ENCODE measurements around the gene BBS10.
A peak's percentile ranks its signal among the peaks of the same experiment; 100 is the strongest.
"Not testable (repeated sequence)": the region's sequence is repeated elsewhere in the genome, so short reads cannot be mapped to it uniquely, and the experiment has no call there.

Gene BBS10

DNA sequence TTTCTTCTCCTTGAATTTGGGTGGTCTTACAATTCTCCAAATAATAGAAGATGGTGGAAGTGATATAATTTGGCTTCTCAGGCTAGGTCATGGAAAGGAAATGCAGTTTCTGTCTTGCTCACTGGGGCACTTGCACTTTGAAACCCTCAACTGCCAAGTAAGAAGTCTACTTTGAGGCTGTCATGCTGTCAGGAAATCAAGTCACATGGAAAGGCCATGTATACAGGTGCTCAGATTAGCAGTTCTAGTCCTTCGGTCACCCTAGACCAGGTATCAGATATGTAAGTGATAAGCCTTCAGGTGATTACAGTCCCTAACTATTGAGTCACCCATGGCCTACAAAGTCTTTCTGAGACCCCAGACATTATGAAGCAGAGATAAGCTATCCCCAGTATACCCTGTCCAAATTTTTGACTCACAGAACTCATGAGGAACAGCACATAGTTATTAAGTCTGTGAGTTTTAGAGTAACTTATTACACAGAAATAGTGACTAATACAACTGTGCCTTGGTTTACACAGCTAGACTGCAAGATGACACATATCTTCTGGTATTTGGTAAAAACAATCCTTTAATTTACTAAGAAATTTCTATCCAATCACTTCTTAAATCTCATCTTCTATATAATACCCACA lies 26.3 kb upstream of the BBS10 start:
- Histone ChIP-seq H3K4me3 (no peak overlapping the region), H3K27ac (no peak overlapping the region), H3K9ac (ENCODE audit: insufficient read length) (no peak overlapping the region), H3K9me3 (ENCODE audit: low read depth, low read length) (no peaks in the 10 kb centered on the region), H3K36me3 (ENCODE audit: insufficient read depth, low read length) (peaks cover 55% of the 10 kb centered on the region)
- no peak for TF ChIP-seq POLR2AphosphoS5 (IDR thresholded peaks at IDR 0.05; ENCODE audit: borderline replicate concordance, low read depth, low read length)
- no peak for TF ChIP-seq FOXP2 (optimal IDR thresholded peaks at IDR 0.05; ENCODE audit: control extremely low read depth, extremely low read length, insufficient read depth)
- no peak for TF ChIP-seq EZH2 (IDR thresholded peaks at IDR 0.05)
- DNase-seq (ENCODE audit: low read depth, low spot score) = no peak

DNA sequence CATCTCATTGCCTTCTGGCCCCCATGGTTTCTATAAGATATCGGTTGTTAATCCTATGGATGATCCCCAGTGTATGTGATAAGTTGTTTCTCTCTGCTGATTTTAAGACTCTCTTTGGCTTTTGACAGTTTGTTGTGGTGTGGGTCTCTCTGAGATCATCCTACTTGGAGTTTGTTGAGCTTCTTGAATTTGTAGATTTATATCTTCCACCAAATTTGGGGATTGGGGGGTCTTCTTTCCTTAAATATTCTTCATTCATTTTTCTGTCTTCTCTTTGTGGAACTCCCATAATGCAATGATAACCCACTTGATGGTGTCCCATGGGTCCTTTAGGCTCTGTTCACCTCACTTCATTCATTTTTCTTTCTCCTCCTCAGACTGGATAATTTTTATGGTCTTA lies 20.0 kb upstream of the BBS10 start:
- Histone ChIP-seq H3K4me3 (no peak overlapping the region), H3K9me3 (ENCODE audit: low read depth, low read length) (peaks cover 10% of the 10 kb centered on the region; the same call in 1 of the 2 replicates), H3K9ac (ENCODE audit: insufficient read length) (no peak overlapping the region), H3K36me3 (ENCODE audit: insufficient read depth, low read length) (peaks cover 72% of the 10 kb centered on the region), H3K27ac (no peak overlapping the region)
- no peak for DNase-seq (ENCODE audit: low read depth, low spot score)
- TF ChIP-seq FOXP2 (optimal IDR thresholded peaks at IDR 0.05; ENCODE audit: control extremely low read depth, extremely low read length, insufficient read depth) (no peak), EZH2 (IDR thresholded peaks at IDR 0.05) (no peak), POLR2AphosphoS5 (IDR thresholded peaks at IDR 0.05; ENCODE audit: borderline replicate concordance, low read depth, low read length) (no peak)

- no peak overlapping the region for H3K27ac ChIP-seq
- no peak overlapping the region for H3K9ac ChIP-seq (ENCODE audit: insufficient read length)
- DNase-seq (ENCODE audit: low read depth, low spot score) = no peak
- no peak overlapping the region for H3K4me3 ChIP-seq
- H3K9me3 ChIP-seq (ENCODE audit: low read depth, low read length) = peaks cover 10% of the 10 kb centered on the region; the same call in 1 of the 2 replicates
- peaks cover 61% of the 10 kb centered on the region for H3K36me3 ChIP-seq (ENCODE audit: insufficient read depth, low read length)
- no peak for TF ChIP-seq EZH2 (IDR thresholded peaks at IDR 0.05)
Measured at GRCh38 chr12:76366163-76366562, 17.9 kb upstream of the BBS10 start.

- not testable (repeated sequence) for H3K9me3 ChIP-seq (ENCODE audit: low read depth, low read length); H3K4me3 ChIP-seq; H3K9ac ChIP-seq (ENCODE audit: insufficient read length); H3K27ac ChIP-seq; DNase-seq (ENCODE audit: low read depth, low spot score)
- H3K36me3 ChIP-seq (ENCODE audit: insufficient read depth, low read length) = peaks cover 43% of the 10 kb centered on the region
Measured at GRCh38 chr12:76364131-76364530, 15.9 kb upstream of the BBS10 start.

DNA sequence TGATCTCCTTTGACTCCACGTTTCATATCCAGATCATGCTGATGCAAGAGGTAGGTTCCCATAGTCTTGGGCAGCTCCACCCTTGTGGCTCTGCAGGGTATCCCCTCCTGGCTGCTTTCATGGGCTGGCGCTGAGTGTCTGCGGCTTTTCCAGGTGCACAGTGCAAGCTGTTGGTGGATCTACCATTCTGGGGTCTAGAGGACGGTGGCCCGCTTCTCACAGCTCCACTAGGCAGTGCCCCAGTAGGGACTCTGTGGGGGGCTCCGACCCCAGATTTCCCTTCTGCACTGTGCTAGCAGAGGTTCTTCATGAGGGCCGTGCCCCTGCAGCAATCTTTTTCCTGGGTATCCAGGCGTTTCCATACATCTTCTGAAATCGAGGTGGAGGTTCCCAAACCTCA lies 12.1 kb upstream of the BBS10 start:
- no peak overlapping the region for H3K4me3 ChIP-seq
- H3K9me3 ChIP-seq (ENCODE audit: low read depth, low read length) = no peaks in the 10 kb centered on the region
- DNase-seq (ENCODE audit: low read depth, low spot score) = no peak
- TF ChIP-seq EZH2 (IDR thresholded peaks at IDR 0.05) (no peak), POLR2AphosphoS5 (IDR thresholded peaks at IDR 0.05; ENCODE audit: borderline replicate concordance, low read depth, low read length) (no peak), FOXP2 (optimal IDR thresholded peaks at IDR 0.05; ENCODE audit: control extremely low read depth, extremely low read length, insufficient read depth) (no peak)
- H3K27ac ChIP-seq = no peak overlapping the region
- H3K9ac ChIP-seq (ENCODE audit: insufficient read length) = no peak overlapping the region
- H3K36me3 ChIP-seq (ENCODE audit: insufficient read depth, low read length) = peaks cover 24% of the 10 kb centered on the region

- peaks cover 17% of the 10 kb centered on the region for H3K36me3 ChIP-seq (ENCODE audit: insufficient read depth, low read length)
- no peak for DNase-seq (ENCODE audit: low read depth, low spot score)
- no peak overlapping the region for H3K9ac ChIP-seq (ENCODE audit: insufficient read length)
- H3K27ac ChIP-seq = no peak overlapping the region
- TF ChIP-seq EZH2 (IDR thresholded peaks at IDR 0.05) (no peak), POLR2AphosphoS5 (IDR thresholded peaks at IDR 0.05; ENCODE audit: borderline replicate concordance, low read depth, low read length) (no peak), FOXP2 (optimal IDR thresholded peaks at IDR 0.05; ENCODE audit: control extremely low read depth, extremely low read length, insufficient read depth) (no peak)
- no peak overlapping the region for H3K4me3 ChIP-seq
- no peaks in the 10 kb centered on the region for H3K9me3 ChIP-seq (ENCODE audit: low read depth, low read length)
Measured at GRCh38 chr12:76356071-76356470, 7.9 kb upstream of the BBS10 start.

DNA sequence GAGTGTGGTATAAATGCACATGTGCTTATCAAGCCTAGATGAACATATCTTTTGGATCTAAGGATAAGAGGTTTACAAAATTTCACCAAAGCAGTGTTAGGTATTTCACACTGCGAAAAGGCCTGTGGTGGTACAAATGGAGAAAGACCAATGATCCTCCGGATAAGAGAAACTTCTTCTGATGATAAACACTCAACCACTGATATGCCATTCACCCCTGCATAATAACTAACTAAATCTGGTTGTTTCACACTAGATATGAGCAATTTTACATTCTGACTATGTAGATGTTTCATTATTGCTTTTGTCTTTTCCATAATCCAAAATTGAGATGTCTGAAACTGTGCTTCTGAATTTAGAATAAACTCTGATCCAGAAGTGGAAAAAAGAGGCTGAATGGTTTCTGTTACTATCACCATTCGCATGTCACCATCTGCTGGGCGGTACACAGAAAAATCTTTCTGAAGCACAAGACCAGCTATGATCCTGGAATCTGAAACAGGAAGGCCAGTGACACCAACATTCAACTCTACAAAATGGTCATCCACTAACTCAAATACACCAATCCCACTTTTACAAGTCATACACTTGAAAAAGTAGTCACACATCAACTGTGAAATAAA lies 1.3 kb downstream of the BBS10 start:
- no peaks in the 10 kb centered on the region for H3K36me3 ChIP-seq (ENCODE audit: insufficient read depth, low read length)
- peak overlapping the region; percentile 77 for H3K9ac ChIP-seq (ENCODE audit: insufficient read length)
- TF ChIP-seq FOXP2 (optimal IDR thresholded peaks at IDR 0.05; ENCODE audit: control extremely low read depth, extremely low read length, insufficient read depth) (no peak), POLR2AphosphoS5 (IDR thresholded peaks at IDR 0.05; ENCODE audit: borderline replicate concordance, low read depth, low read length) (no peak), EZH2 (IDR thresholded peaks at IDR 0.05) (no peak)
- no peaks in the 10 kb centered on the region for H3K9me3 ChIP-seq (ENCODE audit: low read depth, low read length)
- H3K4me3 ChIP-seq = peak overlapping the region; percentile 99
- no peak overlapping the region for H3K27ac ChIP-seq
- DNase-seq (ENCODE audit: low read depth, low spot score) = peak; percentile 1

- H3K36me3 ChIP-seq (ENCODE audit: insufficient read depth, low read length) = no peaks in the 10 kb centered on the region
- no peak overlapping the region for H3K27ac ChIP-seq
- H3K9ac ChIP-seq (ENCODE audit: insufficient read length) = no peak overlapping the region
- TF ChIP-seq FOXP2 (optimal IDR thresholded peaks at IDR 0.05; ENCODE audit: control extremely low read depth, extremely low read length, insufficient read depth) = no peak
- no peak for TF ChIP-seq POLR2AphosphoS5 (IDR thresholded peaks at IDR 0.05; ENCODE audit: borderline replicate concordance, low read depth, low read length)
- TF ChIP-seq EZH2 (IDR thresholded peaks at IDR 0.05) = no peak
- no peaks in the 10 kb centered on the region for H3K9me3 ChIP-seq (ENCODE audit: low read depth, low read length)
- DNase-seq (ENCODE audit: low read depth, low spot score) = no peak
- H3K4me3 ChIP-seq = no peak overlapping the region
Measured at GRCh38 chr12:76346236-76346635, 2.0 kb downstream of the BBS10 start.

- no peaks in the 10 kb centered on the region for H3K36me3 ChIP-seq (ENCODE audit: insufficient read depth, low read length)
- no peak for DNase-seq (ENCODE audit: low read depth, low spot score)
- H3K9ac ChIP-seq (ENCODE audit: insufficient read length) = no peak overlapping the region
- no peak for TF ChIP-seq POLR2AphosphoS5 (IDR thresholded peaks at IDR 0.05; ENCODE audit: borderline replicate concordance, low read depth, low read length)
- no peak for TF ChIP-seq FOXP2 (optimal IDR thresholded peaks at IDR 0.05; ENCODE audit: control extremely low read depth, extremely low read length, insufficient read depth)
- no peak for TF ChIP-seq EZH2 (IDR thresholded peaks at IDR 0.05)
- no peaks in the 10 kb centered on the region for H3K9me3 ChIP-seq (ENCODE audit: low read depth, low read length)
- no peak overlapping the region for H3K27ac ChIP-seq
- no peak overlapping the region for H3K4me3 ChIP-seq
Measured at GRCh38 chr12:76345569-76345968, 2.6 kb downstream of the BBS10 start.

All from SK-N-MC (cell line).